Progenitor cell of endocrine pancreas (in vitro differentiated cells): Measurements from ENCODE around the gene ADAMTS5. TPM values are rescaled to one million over a fixed set of nuclear protein-coding genes. Genes with fewer than 3 reads are reported as not detected.

Source experiments
- DNase-seq: peaks from one replicate; pipeline ENCODE4 v3.0.0; 2021; ENCODE audit warnings: low spot score; ENCODE audit not compliant: unreplicated experiment
- H3K27ac Mint-ChIP-seq: 2 replicates; pipeline ENCODE4 v1.8.0; 2021; ENCODE audit warnings: mild to moderate bottlenecking, moderate library complexity, mixed read lengths
- H3K27me3 Mint-ChIP-seq: 2 replicates; pipeline ENCODE4 v1.8.0; 2021; ENCODE audit warnings: mixed read lengths
- H3K36me3 Mint-ChIP-seq: 2 replicates; pipeline ENCODE4 v1.8.0; 2022; ENCODE audit warnings: mixed read lengths; ENCODE audit not compliant: insufficient read depth
- H3K4me1 Mint-ChIP-seq: 2 replicates; pipeline ENCODE4 v1.8.0; 2021; ENCODE audit warnings: low read depth, mixed read lengths
- H3K4me3 Mint-ChIP-seq: 2 replicates; pipeline ENCODE4 v1.8.0; 2021; ENCODE audit warnings: low read depth, mild to moderate bottlenecking, moderate library complexity, mixed read lengths
- H3K9me3 Mint-ChIP-seq: 2 replicates; pipeline ENCODE4 v1.8.0; 2021; ENCODE audit warnings: low read depth, mixed read lengths
- microRNA-seq: library from miRNA; unstranded; fragments of <30 nt; microRNA quantifications from one replicate; pipeline ENCODE4 v1.1.0, GENCODE V29; 2020; ENCODE audit warnings: borderline number of aligned reads; ENCODE audit not compliant: unreplicated experiment
- total RNA-seq: library from RNA; stranded (reverse); gene quantifications from 2 replicates; pipeline ENCODE4 v1.2.1, GENCODE V29; 2021
- TF ChIP-seq, protein P1 (sequence below): fragments of 200-600 bp; sonication (generic); IDR thresholded peaks from one replicate; pipeline ENCODE4 v1.5.0; 2021; ENCODE audit warnings: antibody characterized with exemption, mild to moderate bottlenecking; ENCODE audit not compliant: unreplicated experiment

Gene ADAMTS5
- total RNA-seq, 1 donor from 2014 or later, result 3.2 TPM

DNA sequence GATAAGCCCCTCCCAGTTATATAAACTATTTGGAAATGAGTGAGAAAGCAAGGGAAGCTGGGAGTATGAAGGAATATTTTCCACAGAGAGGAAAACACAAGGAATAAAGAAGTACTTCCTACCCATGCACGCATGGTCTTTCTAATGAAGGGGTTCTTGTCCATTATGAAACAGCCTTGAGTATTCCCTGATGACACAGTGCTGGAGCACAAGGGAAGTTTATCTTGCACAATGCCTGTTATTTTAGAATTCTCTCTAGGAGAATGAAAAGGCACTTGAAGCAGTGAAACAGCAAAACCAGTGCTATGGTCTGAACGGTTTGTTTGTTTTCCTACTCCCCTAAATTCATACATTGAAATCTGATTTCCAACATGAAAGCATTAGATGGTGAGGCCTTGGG is 83.1 kb downstream of the ADAMTS5 start:
- no peak for DNase-seq
- Mint-ChIP-seq H3K27ac (no peak overlapping the region), H3K27me3 (no peaks in the 10 kb centered on the region), H3K9me3 (no peaks in the 10 kb centered on the region), H3K4me3 (no peak overlapping the region), H3K36me3 (no peaks in the 10 kb centered on the region), H3K4me1 (peaks cover 3% of the 10 kb centered on the region)
- TF ChIP-seq, protein P1, sequence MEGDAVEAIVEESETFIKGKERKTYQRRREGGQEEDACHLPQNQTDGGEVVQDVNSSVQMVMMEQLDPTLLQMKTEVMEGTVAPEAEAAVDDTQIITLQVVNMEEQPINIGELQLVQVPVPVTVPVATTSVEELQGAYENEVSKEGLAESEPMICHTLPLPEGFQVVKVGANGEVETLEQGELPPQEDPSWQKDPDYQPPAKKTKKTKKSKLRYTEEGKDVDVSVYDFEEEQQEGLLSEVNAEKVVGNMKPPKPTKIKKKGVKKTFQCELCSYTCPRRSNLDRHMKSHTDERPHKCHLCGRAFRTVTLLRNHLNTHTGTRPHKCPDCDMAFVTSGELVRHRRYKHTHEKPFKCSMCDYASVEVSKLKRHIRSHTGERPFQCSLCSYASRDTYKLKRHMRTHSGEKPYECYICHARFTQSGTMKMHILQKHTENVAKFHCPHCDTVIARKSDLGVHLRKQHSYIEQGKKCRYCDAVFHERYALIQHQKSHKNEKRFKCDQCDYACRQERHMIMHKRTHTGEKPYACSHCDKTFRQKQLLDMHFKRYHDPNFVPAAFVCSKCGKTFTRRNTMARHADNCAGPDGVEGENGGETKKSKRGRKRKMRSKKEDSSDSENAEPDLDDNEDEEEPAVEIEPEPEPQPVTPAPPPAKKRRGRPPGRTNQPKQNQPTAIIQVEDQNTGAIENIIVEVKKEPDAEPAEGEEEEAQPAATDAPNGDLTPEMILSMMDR, result no peak

DNA sequence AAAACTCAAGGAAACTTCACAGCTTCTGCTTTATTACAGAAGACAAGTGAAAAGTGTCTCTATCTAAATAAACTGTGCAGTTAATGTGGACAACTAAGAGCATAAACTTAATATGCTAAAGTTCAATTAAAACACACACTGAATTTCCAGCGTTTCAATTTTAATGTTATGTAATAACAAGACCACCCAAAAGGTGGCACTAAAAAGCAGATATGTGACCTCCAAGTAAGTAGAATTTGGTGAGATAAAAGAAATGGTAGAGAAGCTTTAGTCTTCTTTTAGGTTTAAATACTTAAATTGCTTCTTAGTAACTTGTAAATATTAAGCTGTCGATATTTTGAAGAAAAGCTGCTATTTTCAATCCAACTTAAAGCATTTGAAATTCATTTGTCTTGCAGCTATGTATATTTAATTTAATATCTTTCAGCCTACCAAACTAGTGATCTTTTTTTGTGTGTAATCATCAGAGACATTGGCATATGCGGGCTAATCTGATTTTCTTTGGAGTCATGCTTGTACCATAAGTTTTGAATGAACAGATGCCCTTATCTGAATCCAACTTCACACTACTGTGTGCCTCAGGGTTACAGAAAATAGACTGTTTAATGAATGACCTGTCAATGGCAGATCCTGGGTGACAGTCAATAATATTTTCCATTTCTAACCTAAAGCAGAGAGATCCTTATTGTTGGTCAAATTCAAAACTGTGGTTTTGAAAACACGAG is 85.2 kb downstream of the ADAMTS5 start:
- no peak for DNase-seq
- TF ChIP-seq, protein P1, result peak; percentile 49
- Mint-ChIP-seq H3K9me3 (no peaks in the 10 kb centered on the region), H3K4me3 (no peak overlapping the region), H3K4me1 (peaks cover 3% of the 10 kb centered on the region), H3K27ac (no peak overlapping the region), H3K36me3 (no peaks in the 10 kb centered on the region), H3K27me3 (no peaks in the 10 kb centered on the region)

DNA sequence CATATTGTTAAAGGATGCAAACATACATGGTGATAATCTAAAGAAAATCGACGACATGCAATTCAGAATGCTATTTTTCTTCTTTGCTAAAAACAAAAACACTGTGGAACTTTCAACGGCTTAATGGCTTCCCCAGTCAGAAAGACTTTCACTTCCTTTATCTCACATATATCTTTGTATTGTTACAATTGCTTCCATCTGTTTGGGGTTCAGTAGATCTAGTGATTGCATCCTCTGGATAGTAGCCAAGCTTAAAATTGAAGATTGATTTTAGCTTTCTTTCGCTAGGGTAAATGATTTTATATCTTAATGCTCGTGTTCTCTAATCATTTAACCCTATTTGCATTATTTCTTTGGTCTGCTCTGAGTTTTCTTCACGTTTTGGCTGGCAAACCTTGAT is 89.9 kb downstream of the ADAMTS5 start:
- DNase-seq, result no peak
- Mint-ChIP-seq H3K27me3 (no peaks in the 10 kb centered on the region), H3K4me1 (peaks cover 3% of the 10 kb centered on the region), H3K36me3 (no peaks in the 10 kb centered on the region), H3K27ac (no peak overlapping the region), H3K4me3 (no peak overlapping the region), H3K9me3 (peaks cover 3% of the 10 kb centered on the region)
- TF ChIP-seq, protein P1, result no peak

DNA sequence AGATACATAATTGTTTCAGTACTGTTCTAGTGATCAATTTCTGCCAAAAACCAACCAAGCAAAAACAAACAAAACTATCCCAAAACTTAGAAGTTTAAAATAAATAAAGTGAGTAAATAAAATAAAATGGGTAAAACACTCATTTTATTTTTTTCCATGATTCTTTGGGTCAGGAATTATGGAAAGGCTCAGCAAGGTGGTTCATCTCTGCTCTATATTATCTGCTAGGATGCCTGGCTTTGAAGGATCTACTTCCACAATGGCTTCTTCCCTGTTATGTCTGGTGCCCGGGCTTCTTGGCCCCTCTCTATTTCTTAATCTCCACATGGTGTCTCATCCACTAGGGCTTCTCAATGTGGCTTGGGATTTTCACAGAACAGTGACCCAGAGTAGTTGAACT is 92.5 kb downstream of the ADAMTS5 start:
- Mint-ChIP-seq H3K9me3 (peaks cover 7% of the 10 kb centered on the region), H3K4me3 (no peak overlapping the region)

More for the DNA sequence above, 92.5 kb downstream of the ADAMTS5 start:
- no peak for DNase-seq
- H3K36me3 Mint-ChIP-seq, result no peaks in the 10 kb centered on the region
- no peak overlapping the region for H3K27ac Mint-ChIP-seq
- no peaks in the 10 kb centered on the region for H3K27me3 Mint-ChIP-seq
- TF ChIP-seq, protein P1, result no peak
- H3K4me1 Mint-ChIP-seq, result no peaks in the 10 kb centered on the region

Small RNA genes within 50 kb of the gene (microRNA-seq; reads per million reads assigned to microRNA genes)
- gene MIR4759, result not detected

Other genes starting within 250 kb of the ADAMTS5 start
- 11.6 and 12.7 TPM in 2 replicates for gene ADAMTS1, start 121.7 kb downstream of the ADAMTS5 start, total RNA-seq